Measurements from ENCODE around the gene RPGRIP1L. TPM values are rescaled to one million over a fixed set of nuclear protein-coding genes. Genes with fewer than 3 reads are reported as not detected.

RPGRIP1L gene
- total RNA-seq, 1 donor from 2014 or later, result 23.2 TPM

- Histone ChIP-seq H3K4me2 (no peak overlapping the region), H2AFZ (replicated peaks) (no peak overlapping the region), H3K4me3 (no peak overlapping the region), H3K36me3 (no peaks in the 10 kb centered on the region), H3K27ac (no peak overlapping the region), H3K4me1 (peaks cover 11% of the 10 kb centered on the region), H3K9ac (no peak overlapping the region), H3K9me3 (ENCODE audit: low read depth) (no peaks in the 10 kb centered on the region), H3K27me3 (no peaks in the 10 kb centered on the region), H3K79me2 (ENCODE audit: low read depth) (no peaks in the 10 kb centered on the region), H3F3A (ENCODE audit: low read depth) (peaks cover under 1% of the 10 kb centered on the region), H4K20me1 (ENCODE audit: low read depth) (no peaks in the 10 kb centered on the region)
- H3K4me3 Mint-ChIP-seq, result no peak overlapping the region
- H3K36me3 Mint-ChIP-seq, result peaks cover 12% of the 10 kb centered on the region
- H3K9me3 Mint-ChIP-seq, result no peaks in the 10 kb centered on the region
- no peak for DNase-seq (ENCODE audit: low spot score)
- H3K27me3 Mint-ChIP-seq (ENCODE audit: insufficient read depth, low read depth), result no peaks in the 10 kb centered on the region
- TF ChIP-seq, protein P1, sequence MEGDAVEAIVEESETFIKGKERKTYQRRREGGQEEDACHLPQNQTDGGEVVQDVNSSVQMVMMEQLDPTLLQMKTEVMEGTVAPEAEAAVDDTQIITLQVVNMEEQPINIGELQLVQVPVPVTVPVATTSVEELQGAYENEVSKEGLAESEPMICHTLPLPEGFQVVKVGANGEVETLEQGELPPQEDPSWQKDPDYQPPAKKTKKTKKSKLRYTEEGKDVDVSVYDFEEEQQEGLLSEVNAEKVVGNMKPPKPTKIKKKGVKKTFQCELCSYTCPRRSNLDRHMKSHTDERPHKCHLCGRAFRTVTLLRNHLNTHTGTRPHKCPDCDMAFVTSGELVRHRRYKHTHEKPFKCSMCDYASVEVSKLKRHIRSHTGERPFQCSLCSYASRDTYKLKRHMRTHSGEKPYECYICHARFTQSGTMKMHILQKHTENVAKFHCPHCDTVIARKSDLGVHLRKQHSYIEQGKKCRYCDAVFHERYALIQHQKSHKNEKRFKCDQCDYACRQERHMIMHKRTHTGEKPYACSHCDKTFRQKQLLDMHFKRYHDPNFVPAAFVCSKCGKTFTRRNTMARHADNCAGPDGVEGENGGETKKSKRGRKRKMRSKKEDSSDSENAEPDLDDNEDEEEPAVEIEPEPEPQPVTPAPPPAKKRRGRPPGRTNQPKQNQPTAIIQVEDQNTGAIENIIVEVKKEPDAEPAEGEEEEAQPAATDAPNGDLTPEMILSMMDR (IDR thresholded peaks at IDR 0.05), result no peak
- H3K27ac Mint-ChIP-seq, result peak overlapping the region; percentile 11
- peaks cover 5% of the 10 kb centered on the region for H3K4me1 Mint-ChIP-seq
Measured at GRCh38 chr16:53631236-53632025, 72.2 kb downstream of the RPGRIP1L start.

DNA sequence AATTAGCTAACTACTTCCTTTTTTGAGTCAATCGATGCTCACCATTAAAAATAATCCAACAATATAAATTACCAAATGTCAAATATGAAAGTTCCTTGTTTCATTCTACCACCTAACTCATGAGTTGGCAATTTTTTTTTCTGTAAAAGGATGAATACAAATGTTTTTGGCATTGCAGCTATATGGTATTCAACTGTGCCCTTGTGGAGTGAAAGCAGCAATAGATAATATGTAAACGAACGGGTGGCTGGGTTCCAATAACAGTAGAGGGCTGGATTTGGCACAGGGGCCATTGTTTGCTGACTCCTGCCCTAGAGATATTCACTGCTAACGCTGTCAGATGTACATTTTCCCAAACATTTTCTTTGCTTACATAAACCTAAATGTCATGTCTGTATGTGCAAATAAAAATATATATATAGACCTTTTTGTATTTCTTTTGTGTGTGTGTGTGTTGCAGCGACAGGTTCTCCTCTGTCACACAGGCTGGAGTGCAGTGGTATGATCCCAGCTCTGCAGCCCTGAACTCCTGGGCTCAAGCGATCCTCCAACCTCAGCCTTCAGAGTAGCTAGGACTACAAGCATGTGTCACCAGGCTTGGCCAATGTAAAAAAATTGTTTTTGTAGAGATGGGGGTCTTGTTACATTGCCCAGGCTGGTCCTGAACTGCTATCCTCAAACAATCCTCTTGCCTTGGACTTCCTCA, 73.9 kb downstream of the RPGRIP1L start:
- peaks cover 11% of the 10 kb centered on the region for H3K4me1 ChIP-seq
- H3K9me3 ChIP-seq (ENCODE audit: low read depth), result no peaks in the 10 kb centered on the region
- no peaks in the 10 kb centered on the region for H3K79me2 ChIP-seq (ENCODE audit: low read depth)
- H2AFZ ChIP-seq (replicated peaks), result no peak overlapping the region
- no peak overlapping the region for H3K4me3 ChIP-seq
- H3K4me3 Mint-ChIP-seq, result no peak overlapping the region
- no peak overlapping the region for H3K27ac Mint-ChIP-seq
- no peaks in the 10 kb centered on the region for H3K27me3 Mint-ChIP-seq (ENCODE audit: insufficient read depth, low read depth)
- H3K4me1 Mint-ChIP-seq, result peaks cover 5% of the 10 kb centered on the region
- H3K36me3 ChIP-seq, result no peaks in the 10 kb centered on the region
- peaks cover 3% of the 10 kb centered on the region for H3F3A ChIP-seq (ENCODE audit: low read depth)
- H3K36me3 Mint-ChIP-seq, result peaks cover 6% of the 10 kb centered on the region
- no peaks in the 10 kb centered on the region for H3K9me3 Mint-ChIP-seq
- no peak for DNase-seq (ENCODE audit: low spot score)
- H3K9ac ChIP-seq, result no peak overlapping the region
- no peaks in the 10 kb centered on the region for H4K20me1 ChIP-seq (ENCODE audit: low read depth)
- no peak overlapping the region for H3K4me2 ChIP-seq
- TF ChIP-seq EZH2phosphoT487 (IDR thresholded peaks at IDR 0.05) (no peak), EZH2 (IDR thresholded peaks at IDR 0.05) (no peak)
- TF ChIP-seq, protein P1 (IDR thresholded peaks at IDR 0.05), result no peak
- no peak overlapping the region for H3K27ac ChIP-seq
- H3K27me3 ChIP-seq, result no peaks in the 10 kb centered on the region

GRCh38 chr16:53629151-53629550, 74.5 kb downstream of the RPGRIP1L start:
- Histone ChIP-seq H3F3A (ENCODE audit: low read depth) (peaks cover 3% of the 10 kb centered on the region), H3K79me2 (ENCODE audit: low read depth) (no peaks in the 10 kb centered on the region), H3K4me1 (peaks cover 11% of the 10 kb centered on the region), H3K27me3 (no peaks in the 10 kb centered on the region), H3K27ac (no peak overlapping the region), H3K9me3 (ENCODE audit: low read depth) (no peaks in the 10 kb centered on the region), H3K36me3 (no peaks in the 10 kb centered on the region), H3K4me2 (no peak overlapping the region), H4K20me1 (ENCODE audit: low read depth) (no peaks in the 10 kb centered on the region), H3K9ac (no peak overlapping the region), H2AFZ (replicated peaks) (no peak overlapping the region), H3K4me3 (no peak overlapping the region)
- no peaks in the 10 kb centered on the region for H3K9me3 Mint-ChIP-seq
- H3K27ac Mint-ChIP-seq, result no peak overlapping the region
- no peaks in the 10 kb centered on the region for H3K36me3 Mint-ChIP-seq
- TF ChIP-seq EZH2phosphoT487 (IDR thresholded peaks at IDR 0.05) (no peak), EZH2 (IDR thresholded peaks at IDR 0.05) (no peak)
- TF ChIP-seq, protein P1 (IDR thresholded peaks at IDR 0.05), result no peak
- no peak overlapping the region for H3K4me3 Mint-ChIP-seq
- peaks cover 5% of the 10 kb centered on the region for H3K4me1 Mint-ChIP-seq
- H3K27me3 Mint-ChIP-seq (ENCODE audit: insufficient read depth, low read depth), result no peaks in the 10 kb centered on the region
- no peak for DNase-seq (ENCODE audit: low spot score)
